Motor neuron (in vitro differentiated cells): ENCODE results near the gene ADAD2. TPM values are rescaled to one million over a fixed set of nuclear protein-coding genes. Genes with fewer than 3 reads are reported as not detected.
"Not testable (repeated sequence)": the region's sequence is repeated elsewhere in the genome, so short reads cannot be mapped to it uniquely, and the experiment has no call there.

Experiments
- ATAC-seq, 8 experiments: fragments of 200-7000 bp; cut with Tn5 transposase; replicated peaks in 6 of 8; 2 replicates each; pipeline ENCODE4 v1.8.0; 2021; ENCODE audit warnings: mild to moderate bottlenecking in 8 of 8, moderate library complexity in 8 of 8
- H3K27ac ChIP-seq, 2 donors: fragments of 250-450 bp; sonication (Bioruptor Pico); 2 replicates each; pipeline ENCODE4 v1.9.0; 2021; ENCODE audit warnings: antibody characterized with exemption in 2 of 2, mild to moderate bottlenecking in 2 of 2, moderate library complexity in 1 of 2
- H3K4me1 ChIP-seq, 2 donors: fragments of 250-450 bp; sonication (Bioruptor Pico); replicated peaks in 1 of 2; 2 replicates each; pipeline ENCODE4 v1.6.1; 2021; ENCODE audit warnings: antibody characterized with exemption in 2 of 2, mild to moderate bottlenecking in 2 of 2, moderate library complexity in 1 of 2
- H3K4me3 ChIP-seq, 5 donors: fragments of 250-450 bp; sonication (Bioruptor Pico); 2 replicates each; pipeline ENCODE4 v1.9.0; 2021; ENCODE audit warnings: antibody characterized with exemption in 5 of 5, mild to moderate bottlenecking in 5 of 5, moderate library complexity in 4 of 5
- WGBS, 10 experiments: fragments of 450-650 bp; shearing (Covaris generic); methylation state at CpG; one replicate each; pipeline ENCODE4 v1.0.0; 2022; 5-methylcytosine and 5-hydroxymethylcytosine counted together
- in situ Hi-C, 9 experiments: fragments of 400-800 bp; cut with MboI; loops; one replicate each; pipeline ENCODE4 v1.15.0; 2021; ENCODE audit warnings: low sequenced_read_pairs in 9 of 9, low pct_unique_long_range_greater_than_20kb in 2 of 9; ENCODE audit not compliant: unreplicated experiment in 9 of 9
- total RNA-seq, 8 experiments: library from RNA; unstranded; fragments of 300-600 nt; gene quantifications; 2 replicates each; pipeline versions ENCODE4 v1.2.3 to v1.2.4, GENCODE V29; 2022

ADAD2 gene
- total RNA-seq, 8 experiments from 2014 or later, result 0.05 to 2.1 (median 0.81) TPM; not detected in 3

DNA sequence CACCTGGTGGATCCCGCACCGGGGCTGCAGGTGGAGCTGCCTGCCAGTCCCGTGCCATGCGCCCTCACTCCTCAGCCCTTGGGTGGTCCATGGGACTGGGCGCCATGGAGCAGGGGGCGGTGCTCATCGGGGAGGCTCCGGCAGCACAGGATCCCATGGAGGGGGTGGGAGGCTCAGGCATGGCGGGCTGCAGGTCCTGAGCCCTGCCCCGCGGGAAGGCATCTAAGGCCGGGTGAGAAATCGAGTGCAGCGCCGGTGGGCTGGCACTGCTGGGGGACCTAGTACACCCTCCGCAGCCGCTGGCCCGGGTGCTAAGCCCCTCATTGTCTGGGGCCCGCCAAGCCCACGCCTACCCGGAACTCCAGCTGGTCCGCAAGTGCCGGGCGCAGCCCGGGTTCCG, 13.6 kb downstream of the ADAD2 start:
- ATAC-seq, H3K4me1 ChIP-seq, H3K4me3 ChIP-seq, H3K27ac ChIP-seq, in situ Hi-C loops: not testable (repeated sequence)
- WGBS, 10 experiments, result 87% methylated on average over 3 of the region's 26 CpGs; no CpG with 5 or more reads in 9 of the 10 experiments

DNA sequence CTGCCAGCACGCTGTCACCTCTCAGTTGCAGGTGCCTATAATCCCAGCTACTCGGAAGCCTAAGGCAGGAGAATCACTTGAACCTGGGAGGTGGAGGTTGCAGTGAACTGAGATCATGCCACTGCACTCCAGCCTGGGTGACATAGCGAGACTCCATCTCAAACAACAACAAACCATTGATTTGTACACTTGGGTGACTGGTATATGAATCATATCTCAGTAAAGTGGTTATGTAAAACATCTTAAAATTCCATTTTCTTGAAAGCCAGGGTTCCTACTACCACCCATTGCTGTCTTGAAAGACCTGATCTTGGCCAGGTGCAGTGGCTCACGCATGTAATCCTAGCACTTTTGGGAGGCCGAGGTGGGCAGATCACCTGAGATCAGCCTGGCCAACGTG, 14.2 kb downstream of the ADAD2 start:
- in situ Hi-C loops, ATAC-seq, H3K4me3 ChIP-seq, H3K27ac ChIP-seq, H3K4me1 ChIP-seq: not testable (repeated sequence)
- WGBS, 10 experiments, result 47 to 100% (median 86%) methylated on average over 1 to 6 of the region's 6 CpGs; no CpG with 5 or more reads in 5 of the 10 experiments

DNA sequence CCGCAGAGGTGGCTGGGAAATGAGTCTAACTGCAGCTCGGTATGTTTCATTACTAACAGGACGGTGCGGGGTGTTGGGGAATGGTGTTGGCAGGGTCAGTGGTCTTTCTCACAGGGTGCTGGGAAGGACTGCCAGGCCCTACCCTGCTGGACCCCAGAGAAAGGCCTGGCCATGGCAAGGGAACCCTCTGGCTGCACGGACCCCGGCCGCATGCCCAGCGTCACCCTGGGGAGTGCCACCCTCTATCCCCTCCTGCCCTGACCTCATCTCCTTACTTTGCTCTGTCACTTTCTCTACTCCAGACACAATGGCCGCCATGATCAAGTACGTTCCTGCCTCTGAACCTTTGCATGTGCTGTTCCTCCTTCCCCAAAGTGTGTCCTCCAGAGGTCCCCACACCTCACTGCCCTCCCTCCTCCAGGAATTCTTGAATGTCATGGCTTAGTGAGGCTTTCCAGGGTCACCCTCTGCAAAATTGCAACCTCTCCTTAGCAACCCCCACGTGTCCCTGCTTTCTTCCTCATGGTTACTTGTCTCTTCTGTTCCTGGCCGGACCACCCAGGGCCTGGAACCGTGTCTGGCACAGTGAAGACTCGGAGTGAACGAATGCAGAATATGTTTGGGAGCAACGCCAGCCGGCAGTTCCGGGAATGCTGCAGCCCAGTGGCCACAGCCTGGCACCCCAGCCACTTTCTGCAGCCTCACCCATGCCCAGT, 15.2 kb downstream of the ADAD2 start:
- in situ Hi-C loops, result no loop called here
- 29 to 100% (median 88%) methylated on average over 1 to 8 of the region's 18 CpGs; no CpG with 5 or more reads in 1 of the 10 experiments for WGBS, 10 experiments

DNA sequence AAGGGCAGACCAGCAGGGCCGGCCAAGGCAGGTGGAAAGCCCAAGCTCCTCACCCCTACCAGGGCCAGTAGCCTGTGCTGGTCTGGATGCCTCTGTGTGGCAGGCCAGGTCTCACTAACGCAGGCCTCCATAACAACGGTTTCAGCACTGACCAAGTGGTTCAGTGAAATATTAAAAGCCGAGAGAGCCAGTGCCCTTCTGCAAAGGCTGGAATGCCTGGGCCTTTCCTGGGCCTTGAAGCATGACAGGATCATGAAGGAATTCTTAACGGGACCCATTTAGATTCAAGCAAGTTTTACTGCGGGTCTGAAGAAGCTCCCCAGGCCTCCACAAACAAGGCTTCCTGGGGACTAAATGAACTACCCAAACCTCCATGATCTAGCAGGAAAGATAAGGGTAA, 16.3 kb downstream of the ADAD2 start:
- in situ Hi-C loops, result no loop called here
- ATAC-seq, result no peak
- no peak overlapping the region for H3K27ac ChIP-seq
- H3K4me3 ChIP-seq, result no peak overlapping the region
- H3K4me1 ChIP-seq, result no peaks in the 10 kb centered on the region
- WGBS, 10 experiments, result 20 to 77% (median 70%) methylated on average over 2 to 4 of the region's 6 CpGs; no CpG with 5 or more reads in 5 of the 10 experiments

More for the DNA sequence above, 15.2 kb downstream of the ADAD2 start:
- Histone ChIP-seq H3K4me1 (no peaks in the 10 kb centered on the region), H3K27ac (no peak overlapping the region), H3K4me3 (no peak overlapping the region)
- ATAC-seq, result no peak

DNA sequence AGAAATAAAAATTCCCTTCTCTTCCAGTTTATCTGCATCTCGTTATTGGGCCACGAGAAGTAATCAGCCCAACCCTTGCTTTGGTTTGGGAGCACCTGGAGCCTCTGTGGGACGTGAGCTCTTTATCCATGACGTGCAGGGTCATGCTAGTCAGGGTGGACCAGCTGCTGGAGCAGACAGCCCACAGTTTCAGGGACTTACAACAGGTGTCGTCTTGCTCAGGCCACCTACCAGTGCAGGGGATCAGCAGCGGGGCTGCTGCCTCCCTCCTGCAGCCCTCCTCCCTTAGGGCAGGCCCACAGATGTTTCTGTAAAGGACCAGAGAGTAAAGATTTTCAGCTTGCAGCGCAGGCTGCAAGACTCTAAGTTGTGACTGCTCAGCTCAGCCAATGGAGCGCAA, 16.9 kb downstream of the ADAD2 start:
- Histone ChIP-seq H3K4me3 (no peak overlapping the region), H3K27ac (no peak overlapping the region), H3K4me1 (no peaks in the 10 kb centered on the region)
- in situ Hi-C loops, result no loop called here
- ATAC-seq, result no peak
- 20 to 100% (median 67%) methylated on average over 1 to 7 of the region's 8 CpGs; no CpG with 5 or more reads in 1 of the 10 experiments for whole genome bisulfite sequencing, 10 experiments

DNA sequence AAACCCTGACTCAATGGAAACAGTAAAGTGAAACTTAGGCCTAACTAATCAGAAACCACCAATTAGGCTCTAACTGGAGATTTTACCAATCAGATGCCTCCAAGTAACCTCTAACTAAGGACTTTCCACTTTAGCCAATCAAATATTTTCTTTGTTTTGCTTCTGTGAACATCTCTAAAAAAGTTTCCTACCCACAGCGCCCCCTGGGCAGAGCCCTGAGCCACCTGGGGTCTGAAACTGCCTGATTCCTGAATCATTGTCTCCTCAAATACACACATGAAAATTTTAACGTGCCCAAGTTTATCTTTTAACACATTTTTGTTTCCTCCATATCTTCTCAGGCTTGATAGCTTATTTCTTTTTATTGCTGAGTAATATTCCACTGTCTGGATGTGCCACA, 19.0 kb downstream of the ADAD2 start:
- WGBS, 10 experiments, result 17 to 90% (median 65%) methylated on average over 1 to 2 of the region's 2 CpGs; no CpG with 5 or more reads in 3 of the 10 experiments
- in situ Hi-C loops, result no loop called here
- ATAC-seq, result no peak
- Histone ChIP-seq H3K27ac (no peak overlapping the region), H3K4me3 (no peak overlapping the region), H3K4me1 (no peaks in the 10 kb centered on the region)

DNA sequence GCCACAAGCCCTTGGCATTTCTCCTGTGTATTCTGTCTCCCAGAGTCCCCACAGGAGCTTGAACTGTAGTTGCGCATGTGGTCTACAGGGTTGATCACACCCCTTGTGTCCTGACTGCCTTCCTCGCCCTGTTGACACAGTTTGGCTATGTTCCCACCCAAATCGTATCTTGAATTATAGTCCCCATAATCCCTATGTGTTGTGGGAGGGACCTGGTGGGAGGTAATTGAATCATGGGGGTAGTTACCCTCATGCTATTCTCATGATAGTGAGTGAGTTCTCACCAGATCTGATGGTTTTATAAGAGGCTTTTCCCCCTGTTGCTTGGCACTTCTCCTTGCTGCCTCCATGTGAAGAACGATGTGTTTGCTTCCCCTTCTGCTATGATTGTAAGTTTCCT, 21.2 kb downstream of the ADAD2 start:
- no peak overlapping the region for H3K27ac ChIP-seq
- no peaks in the 10 kb centered on the region for H3K4me1 ChIP-seq
- peak in 3 of 8 experiments; percentile 18 to 52 (median 31) for ATAC-seq
- in situ Hi-C loops, result no loop called here
- WGBS, 10 experiments, result 13 to 100% (median 70%) methylated on average over 1 to 4 of the region's 4 CpGs; no CpG with 5 or more reads in 2 of the 10 experiments
- no peak overlapping the region for H3K4me3 ChIP-seq

DNA sequence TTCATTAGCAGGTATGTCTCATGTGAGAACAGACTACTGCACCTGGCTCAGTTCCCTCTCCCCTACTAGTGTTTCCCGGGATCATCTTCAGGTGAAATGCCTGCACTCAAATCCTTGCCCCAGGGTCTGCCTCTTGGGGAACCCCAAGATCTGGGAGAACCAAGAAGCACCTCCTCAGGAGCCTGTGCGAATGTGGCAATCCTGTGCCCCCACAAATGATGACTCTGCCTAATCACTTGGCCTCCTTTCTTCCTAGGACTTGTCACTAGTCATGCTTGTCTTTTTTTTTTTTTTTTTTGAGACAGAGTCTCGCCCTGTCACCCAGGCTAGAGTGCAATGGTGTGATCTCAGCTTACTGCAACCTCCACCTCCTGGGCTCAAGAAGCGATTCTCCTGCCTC, 21.7 kb downstream of the ADAD2 start:
- Histone ChIP-seq H3K4me1 (no peaks in the 10 kb centered on the region), H3K4me3 (no peak overlapping the region), H3K27ac (no peak overlapping the region)
- in situ Hi-C loops, result no loop called here
- no peak for ATAC-seq
- WGBS, 10 experiments, result 44 to 100% (median 71%) methylated on average over 1 to 3 of the region's 4 CpGs; no CpG with 5 or more reads in 3 of the 10 experiments

DNA sequence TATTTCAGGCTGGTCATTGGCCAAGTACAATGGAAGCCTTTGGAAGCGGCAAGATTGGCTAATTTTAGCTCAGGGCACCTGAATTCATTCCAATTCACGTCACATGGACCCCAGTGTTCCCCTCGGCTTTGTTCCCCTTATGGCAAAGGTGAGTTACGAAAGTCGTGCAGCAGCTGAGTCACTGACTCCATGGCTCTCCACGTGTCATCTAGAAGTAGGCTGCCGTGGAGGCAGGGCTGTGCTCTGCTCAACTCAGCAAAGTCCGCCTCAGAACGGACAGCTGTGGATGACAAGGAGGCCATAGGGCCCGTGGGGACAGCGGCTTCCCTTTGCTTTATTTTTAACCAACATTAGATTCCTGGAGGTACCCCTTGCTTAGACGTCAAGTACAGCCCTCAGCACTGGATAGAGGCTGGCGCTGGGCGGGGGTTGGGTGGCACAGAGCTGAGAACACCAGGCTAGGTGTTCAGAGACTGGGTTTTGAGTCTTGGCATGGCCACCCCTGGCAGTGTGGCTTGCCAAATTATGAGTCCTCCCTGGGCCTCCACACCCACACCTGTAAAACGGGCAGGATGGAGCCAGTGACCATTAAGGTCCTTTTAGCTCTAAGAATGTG, 23.6 kb downstream of the ADAD2 start:
- H3K27ac ChIP-seq, result no peak overlapping the region
- in situ Hi-C loops, result no loop called here
- WGBS, 10 experiments, result 24 to 87% (median 73%) methylated on average over 2 to 11 of the region's 15 CpGs; no CpG with 5 or more reads in 3 of the 10 experiments
- H3K4me1 ChIP-seq, result no peaks in the 10 kb centered on the region
- ATAC-seq, result no peak
- no peak overlapping the region for H3K4me3 ChIP-seq

DNA sequence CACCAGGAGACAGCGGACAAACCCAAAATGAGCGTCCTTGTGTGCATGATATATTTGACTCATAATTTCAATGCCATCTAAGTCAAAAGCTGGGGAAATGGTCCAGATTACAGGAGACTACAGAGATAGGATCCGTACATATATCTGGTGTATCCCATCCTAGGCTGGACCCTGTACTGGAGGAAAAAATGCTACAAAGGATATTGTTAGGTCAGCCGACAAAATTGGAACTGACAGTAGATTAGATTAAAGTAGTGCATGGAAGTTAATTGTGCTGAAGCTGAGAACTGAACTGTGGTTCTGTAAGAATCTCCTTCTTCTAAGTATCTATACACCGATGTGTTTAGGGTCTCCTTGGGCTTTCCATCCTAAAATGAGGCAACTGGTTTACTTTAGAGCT, 24.6 kb downstream of the ADAD2 start:
- WGBS, 10 experiments, result 44 to 100% (median 83%) methylated on average over 1 to 4 of the region's 5 CpGs; no CpG with 5 or more reads in 1 of the 10 experiments
- in situ Hi-C loops, result no loop called here

DNA sequence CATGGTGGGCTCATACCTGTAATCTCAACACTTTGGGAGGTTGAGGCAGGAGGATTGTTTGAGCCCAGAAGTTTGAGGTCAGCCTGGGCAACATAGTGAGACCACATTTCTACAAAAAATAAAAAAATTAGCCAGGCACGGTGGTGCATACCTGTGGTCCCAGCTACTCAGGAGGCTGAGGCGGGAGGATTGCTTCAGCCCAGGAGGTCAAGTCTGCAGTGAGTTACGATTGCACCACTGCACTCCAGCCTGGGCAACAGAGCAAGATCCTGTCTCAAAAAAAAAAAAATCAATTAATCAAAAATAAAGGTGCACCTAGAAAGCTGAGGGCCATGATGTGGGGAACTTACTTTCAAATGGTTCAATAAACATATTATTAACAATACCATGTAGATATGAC, 25.2 kb downstream of the ADAD2 start:
- not testable (repeated sequence) for ATAC-seq

More for the DNA sequence above, 24.6 kb downstream of the ADAD2 start:
- no peak overlapping the region for H3K4me3 ChIP-seq
- H3K27ac ChIP-seq, result no peak overlapping the region
- ATAC-seq, result no peak
- no peaks in the 10 kb centered on the region for H3K4me1 ChIP-seq

DNA sequence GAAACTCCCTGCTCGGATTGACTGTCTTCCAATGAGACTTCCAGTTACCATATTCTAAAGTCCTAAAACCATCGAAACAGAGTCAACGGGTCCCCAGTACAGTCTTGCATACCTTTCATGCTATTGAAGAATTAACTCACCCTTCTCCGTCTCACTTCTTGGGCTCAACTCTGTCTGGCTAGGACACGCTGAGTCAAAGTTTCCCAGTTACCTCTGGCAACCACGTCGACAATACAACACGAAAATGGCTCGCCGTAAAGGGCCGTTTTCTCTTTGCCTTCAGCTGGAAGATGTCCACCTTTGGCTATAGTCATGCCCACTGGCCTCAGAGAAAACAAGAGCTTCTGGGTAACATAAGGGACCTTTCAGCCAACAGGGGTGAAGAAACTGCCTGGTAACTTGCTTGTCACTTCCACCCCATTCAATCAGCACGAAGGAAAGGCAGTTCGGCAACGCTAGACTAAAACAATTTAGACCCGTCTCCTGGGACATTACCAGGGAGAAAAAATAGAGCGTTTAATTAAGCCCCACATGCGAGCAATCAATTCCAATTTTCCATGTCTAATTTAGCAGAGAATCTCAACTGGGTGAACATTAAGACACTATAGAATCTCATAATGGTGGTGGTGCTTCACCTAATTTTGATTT, 27.3 kb downstream of the ADAD2 start:
- Histone ChIP-seq H3K27ac (no peak overlapping the region), H3K4me3 (no peak overlapping the region), H3K4me1 (peaks cover 0 to 5% of the 10 kb centered on the region in 2 donors)
- ATAC-seq, result peak in 1 of 8 experiments; percentile 5
- in situ Hi-C loops, result no loop called here
- 28 to 97% (median 79%) methylated on average over 2 to 12 of the region's 17 CpGs for WGBS, 10 experiments

More for the DNA sequence above, 25.2 kb downstream of the ADAD2 start:
- H3K4me3 ChIP-seq, H3K27ac ChIP-seq, H3K4me1 ChIP-seq, in situ Hi-C loops: not testable (repeated sequence)
- 60 to 100% (median 85%) methylated on average over 1 to 3 of the region's 3 CpGs; no CpG with 5 or more reads in 5 of the 10 experiments for WGBS, 10 experiments

DNA sequence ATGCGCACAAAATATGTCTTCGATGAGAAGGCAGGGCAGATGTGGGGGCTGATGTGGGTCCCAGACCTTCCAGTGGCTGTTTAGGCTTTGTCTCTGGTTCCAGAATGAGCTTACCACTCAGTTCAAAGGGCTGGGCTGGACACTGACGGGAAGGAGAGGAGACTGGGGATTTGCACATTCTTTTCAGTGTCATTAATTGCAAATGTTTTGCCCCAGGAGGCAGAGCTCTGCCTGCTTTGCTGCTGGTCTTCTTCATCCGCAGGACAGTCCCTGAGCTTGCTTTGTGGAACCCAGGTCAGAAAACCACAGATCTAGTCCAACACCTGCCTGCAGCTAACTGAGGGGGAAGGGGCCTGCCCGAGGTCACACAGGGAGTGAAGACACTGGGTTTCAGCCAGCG, 28.0 kb downstream of the ADAD2 start:
- WGBS, 10 experiments, result 0 to 65% (median 53%) methylated on average over 1 to 5 of the region's 6 CpGs; no CpG with 5 or more reads in 3 of the 10 experiments
- in situ Hi-C loops, result no loop called here
- peaks cover 0 to 5% of the 10 kb centered on the region in 2 donors for H3K4me1 ChIP-seq
- no peak overlapping the region for H3K27ac ChIP-seq
- no peak overlapping the region for H3K4me3 ChIP-seq
- ATAC-seq, result peak in 3 of 8 experiments; percentile 65 to 92 (median 79)
